GM18520 (cell line): Measurements from ENCODE around the gene ZKSCAN8.
"Not testable (repeated sequence)": the region's sequence is repeated elsewhere in the genome, so short reads cannot be mapped to it uniquely, and the experiment has no call there.

Experiments used
- ATAC-seq: cut with Tn5 transposase; IDR thresholded peaks from one replicate; pipeline ENCODE4 v1.9.1; 2021; ENCODE audit not compliant: unreplicated experiment

ZKSCAN8 gene

GRCh38 chr6:28141500-28142329 is at the start of gene ZKSCAN8:
Gene ZKSCAN8 (plus strand): TSS chr6:28141883. CDS start chr6:28148408, 6,525 bp downstream.
- ATAC-seq = peak; percentile 62

DNA sequence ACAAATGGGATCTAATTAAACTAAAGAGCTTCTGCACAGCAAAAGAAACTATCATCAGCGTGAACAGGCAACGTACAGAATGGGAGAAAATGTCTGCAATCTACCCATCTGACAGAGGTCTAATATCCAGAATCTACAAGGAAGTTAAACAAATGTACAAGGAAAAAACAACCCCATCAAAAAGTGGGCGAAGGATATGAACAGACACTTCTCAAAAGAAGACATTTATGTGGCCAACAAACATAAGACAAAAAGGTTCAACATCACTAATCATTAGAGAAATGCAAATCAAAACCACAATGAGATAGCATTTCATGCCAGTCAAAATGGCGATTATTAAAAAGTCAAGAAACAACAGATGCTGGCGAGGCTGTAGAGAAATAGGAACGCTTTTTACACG is 39.5 kb upstream of the ZKSCAN8 start:
- not testable (repeated sequence) for ATAC-seq

DNA sequence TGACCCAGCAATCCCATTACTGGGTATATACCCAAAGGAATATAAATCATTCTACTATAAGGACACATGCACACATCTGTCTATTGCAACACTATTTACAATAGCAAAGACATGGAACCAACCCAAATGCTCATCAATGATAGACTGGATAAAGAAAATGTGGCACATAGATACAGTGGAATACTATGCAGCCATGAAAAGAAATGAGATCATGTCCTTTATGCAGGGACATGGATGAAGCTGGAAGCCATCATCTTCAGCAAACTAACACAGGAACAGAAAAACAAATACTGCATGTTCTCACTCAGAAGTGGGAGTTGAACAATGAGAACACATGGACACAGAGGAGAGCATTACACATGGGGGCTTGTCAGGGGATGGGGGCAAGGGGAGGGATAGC is 39.0 kb upstream of the ZKSCAN8 start:
- not testable (repeated sequence) for ATAC-seq

GRCh38 chr6:28104392-28105244 is 37.1 kb upstream of the ZKSCAN8 start:
- peak; percentile 99 for ATAC-seq

DNA sequence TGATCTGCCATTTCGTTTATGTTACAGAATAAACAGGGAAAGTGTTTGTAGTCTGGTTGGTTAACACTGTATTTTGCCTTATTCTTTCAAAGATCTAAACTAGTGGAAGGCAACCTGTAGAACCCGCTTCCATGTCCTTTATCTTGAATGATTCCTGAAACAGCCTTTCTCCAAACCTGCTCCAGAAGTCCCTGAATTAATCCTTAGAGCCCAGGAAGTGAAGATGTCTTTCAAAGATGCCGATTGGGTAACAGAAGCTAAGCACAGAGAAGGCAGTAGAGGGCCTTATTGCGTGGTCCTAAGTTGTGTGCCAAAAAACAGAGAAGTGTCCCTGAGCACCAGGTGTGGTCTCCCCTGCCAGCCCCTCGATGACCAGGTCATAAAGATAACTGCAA is 36.4 kb upstream of the ZKSCAN8 start:
- no peak for ATAC-seq

GRCh38 chr6:28107506-28107905 is 34.2 kb upstream of the ZKSCAN8 start:
- ATAC-seq = no peak

DNA sequence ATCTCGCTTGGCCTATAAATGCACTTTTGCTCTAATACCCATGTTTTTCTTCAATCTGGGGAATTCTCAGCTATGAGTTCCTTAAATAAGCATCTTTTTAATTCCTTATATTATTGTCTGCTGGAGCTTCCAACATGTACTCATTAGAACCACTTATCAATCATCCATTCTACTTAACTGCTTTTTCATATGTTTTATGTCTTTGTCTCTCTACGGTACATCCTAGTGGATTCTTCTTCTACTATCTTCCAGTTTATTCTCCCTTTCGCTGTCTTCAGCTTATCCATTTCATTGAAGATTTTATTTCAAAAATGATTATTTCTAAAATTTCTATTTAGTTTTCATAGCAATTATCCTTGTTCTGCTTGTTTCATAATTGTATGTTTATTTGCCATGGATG is 29.7 kb upstream of the ZKSCAN8 start:
- ATAC-seq = no peak

- ATAC-seq = no peak
Observed at GRCh38 chr6:28115799-28116198, 25.9 kb upstream of the ZKSCAN8 start.

GRCh38 chr6:28117386-28118050 is 24.2 kb upstream of the ZKSCAN8 start:
- ATAC-seq = no peak

GRCh38 chr6:28118217-28118616 is 23.5 kb upstream of the ZKSCAN8 start:
- no peak for ATAC-seq

DNA sequence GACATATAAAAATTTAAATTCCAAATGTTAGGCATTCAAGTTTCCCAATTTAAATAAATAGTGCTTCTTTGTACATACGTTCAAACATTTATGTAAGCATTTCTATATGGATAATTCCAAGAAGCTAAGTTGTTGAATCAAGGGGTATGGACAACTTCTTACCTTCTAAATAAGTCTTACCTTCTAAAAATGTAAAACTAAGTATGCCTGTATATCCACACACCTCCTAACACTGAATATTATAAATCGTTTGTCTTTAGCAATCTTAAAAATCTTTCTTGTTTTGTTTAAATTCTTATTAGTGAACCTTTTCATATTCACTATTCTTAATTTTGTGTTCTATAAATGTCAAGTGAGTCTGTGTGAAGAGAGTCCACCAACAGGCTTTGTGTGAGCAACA is 19.8 kb upstream of the ZKSCAN8 start:
- no peak for ATAC-seq

GRCh38 chr6:28122283-28122682 is 19.4 kb upstream of the ZKSCAN8 start:
- ATAC-seq = not testable (repeated sequence)

- peak; percentile 82 for ATAC-seq
Observed at GRCh38 chr6:28124350-28124970, 17.2 kb upstream of the ZKSCAN8 start, which contains the start of gene ZSCAN16. Gene ZSCAN16 (plus strand): TSS chr6:28124609. CDS start chr6:28125444, 835 bp downstream.

- peak; percentile 10 for ATAC-seq
Observed at GRCh38 chr6:28124971-28125353, 16.7 kb upstream of the ZKSCAN8 start.

GRCh38 chr6:28125401-28125800 is 16.3 kb upstream of the ZKSCAN8 start:
- ATAC-seq = no peak

GRCh38 chr6:28134015-28134414 is 7.7 kb upstream of the ZKSCAN8 start:
- no peak for ATAC-seq

GRCh38 chr6:28134716-28135115 is 7.0 kb upstream of the ZKSCAN8 start:
- no peak for ATAC-seq

DNA sequence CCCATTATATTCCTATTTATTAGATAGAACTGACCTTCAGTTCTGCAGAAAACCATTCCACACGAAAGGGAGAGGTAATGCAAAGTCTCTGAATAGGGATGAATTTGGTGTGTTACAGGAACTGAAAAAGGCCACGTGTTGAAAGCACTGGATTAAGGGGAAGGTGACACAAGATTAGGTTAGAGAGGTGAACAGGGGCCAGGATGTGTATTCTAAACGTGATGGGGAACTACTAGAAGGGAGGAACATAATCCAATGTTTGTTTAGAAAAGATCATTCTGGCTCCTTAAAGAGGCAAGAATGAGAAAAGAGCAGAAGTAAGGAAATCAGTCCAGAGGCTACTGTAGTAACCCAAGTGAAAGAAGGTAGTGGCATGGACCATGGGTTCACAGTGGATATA is 6.3 kb upstream of the ZKSCAN8 start:
- no peak for ATAC-seq

DNA sequence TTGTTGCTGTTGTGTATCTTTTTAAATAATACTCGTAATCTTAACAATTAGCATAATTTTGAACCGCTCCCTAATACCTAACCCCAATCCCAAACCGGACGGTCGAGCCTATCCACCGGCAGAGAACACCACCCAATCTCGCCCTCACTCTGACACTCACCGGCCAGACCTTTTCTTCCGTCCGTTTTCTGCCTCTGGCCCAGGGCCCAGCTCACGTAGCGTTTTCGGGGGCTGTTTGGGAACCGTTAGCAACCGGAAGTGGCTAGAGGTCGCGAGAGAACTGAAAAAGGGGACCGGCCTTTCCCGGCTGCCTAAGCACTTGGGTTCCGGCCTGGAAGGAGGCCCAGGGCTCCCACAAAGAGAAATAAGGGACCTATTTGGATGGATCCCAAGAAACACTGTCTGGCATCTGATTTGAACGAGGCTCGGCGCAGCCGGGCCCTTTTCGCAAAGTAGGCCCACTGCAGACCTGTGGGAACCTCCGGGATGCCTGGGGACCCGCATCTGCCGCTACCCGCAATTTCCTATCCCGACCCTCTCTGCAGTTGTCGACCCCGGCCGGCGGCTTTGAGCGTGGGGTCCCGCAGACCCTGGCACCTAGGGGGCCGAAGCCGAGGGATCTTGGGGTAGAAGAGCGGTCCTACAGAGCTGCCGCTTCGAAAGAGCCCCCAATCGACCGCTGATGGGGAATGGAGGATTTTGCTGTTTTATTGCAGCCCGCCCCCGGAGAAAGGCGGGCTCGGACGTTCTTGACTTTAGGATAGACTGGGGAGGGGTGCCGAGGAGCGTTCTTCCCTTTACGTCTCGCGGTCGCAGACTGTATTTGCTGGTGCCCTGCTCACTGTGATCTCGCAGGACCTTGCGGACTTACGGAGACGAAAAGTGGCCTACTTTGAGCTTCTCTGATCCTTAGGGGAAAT is 4.8 kb upstream of the ZKSCAN8 start:
- ATAC-seq = peak; percentile 34

DNA sequence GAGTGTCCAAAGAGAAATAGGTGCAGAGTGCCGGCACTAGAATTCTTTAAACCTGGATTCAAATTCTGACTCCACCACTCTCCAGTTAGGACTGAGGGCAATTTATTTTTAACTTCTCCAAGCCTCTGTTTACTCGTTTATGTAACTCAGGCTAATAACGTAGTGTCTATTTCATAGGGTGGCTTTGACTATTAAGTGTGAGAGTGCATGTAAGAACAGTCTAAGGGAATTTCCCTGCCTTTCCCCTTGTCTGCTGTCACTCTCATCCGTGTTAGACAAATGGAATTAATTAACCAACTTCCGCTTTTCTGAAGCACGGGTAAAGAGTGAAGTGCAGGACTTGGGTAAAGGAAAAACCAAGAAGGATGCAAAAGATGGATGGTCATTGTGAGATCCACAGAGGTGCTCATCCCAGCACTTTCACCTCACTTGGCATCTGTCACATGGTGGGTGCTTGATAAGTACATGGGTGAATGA is 4.1 kb upstream of the ZKSCAN8 start:
- ATAC-seq = peak; percentile 28
